Measurements from ENCODE around the gene ZFP3.
"Not testable (repeated sequence)": the region's sequence is repeated elsewhere in the genome, so short reads cannot be mapped to it uniquely, and the experiment has no call there.

- TF ChIP-seq, protein P1, sequence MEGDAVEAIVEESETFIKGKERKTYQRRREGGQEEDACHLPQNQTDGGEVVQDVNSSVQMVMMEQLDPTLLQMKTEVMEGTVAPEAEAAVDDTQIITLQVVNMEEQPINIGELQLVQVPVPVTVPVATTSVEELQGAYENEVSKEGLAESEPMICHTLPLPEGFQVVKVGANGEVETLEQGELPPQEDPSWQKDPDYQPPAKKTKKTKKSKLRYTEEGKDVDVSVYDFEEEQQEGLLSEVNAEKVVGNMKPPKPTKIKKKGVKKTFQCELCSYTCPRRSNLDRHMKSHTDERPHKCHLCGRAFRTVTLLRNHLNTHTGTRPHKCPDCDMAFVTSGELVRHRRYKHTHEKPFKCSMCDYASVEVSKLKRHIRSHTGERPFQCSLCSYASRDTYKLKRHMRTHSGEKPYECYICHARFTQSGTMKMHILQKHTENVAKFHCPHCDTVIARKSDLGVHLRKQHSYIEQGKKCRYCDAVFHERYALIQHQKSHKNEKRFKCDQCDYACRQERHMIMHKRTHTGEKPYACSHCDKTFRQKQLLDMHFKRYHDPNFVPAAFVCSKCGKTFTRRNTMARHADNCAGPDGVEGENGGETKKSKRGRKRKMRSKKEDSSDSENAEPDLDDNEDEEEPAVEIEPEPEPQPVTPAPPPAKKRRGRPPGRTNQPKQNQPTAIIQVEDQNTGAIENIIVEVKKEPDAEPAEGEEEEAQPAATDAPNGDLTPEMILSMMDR (IDR thresholded peaks at IDR 0.05; ENCODE audit: poor library complexity), result not testable (repeated sequence)
- TF ChIP-seq EZH2 (IDR thresholded peaks at IDR 0.05; ENCODE audit: borderline replicate concordance), result not testable (repeated sequence)
These were observed 59.9 kb downstream of the ZFP3 start for GRCh38 chr17:5138198-5138544.

Data from hepatocyte (in vitro differentiated cells).